ENCODE measurements around the gene ZBTB18. TPM values are rescaled to one million over a fixed set of nuclear protein-coding genes. Genes with fewer than 3 reads are reported as not detected.

The ZBTB18 gene
- total RNA-seq, 1 donor from 2014 or later, result 16.7 TPM

- no peak overlapping the region for H3K4me3 Mint-ChIP-seq
- H3K9me3 Mint-ChIP-seq, result no peaks in the 10 kb centered on the region
- no peak overlapping the region for H3K27ac Mint-ChIP-seq
- peaks cover 12% of the 10 kb centered on the region for H3K27me3 Mint-ChIP-seq
- H3K4me1 Mint-ChIP-seq (ENCODE audit: unreplicated experiment), result no peaks in the 10 kb centered on the region
- no peaks in the 10 kb centered on the region for H3K36me3 Mint-ChIP-seq
- DNase-seq (ENCODE audit: extremely low spot score, unreplicated experiment), result no peak
- TF ChIP-seq, protein P1, sequence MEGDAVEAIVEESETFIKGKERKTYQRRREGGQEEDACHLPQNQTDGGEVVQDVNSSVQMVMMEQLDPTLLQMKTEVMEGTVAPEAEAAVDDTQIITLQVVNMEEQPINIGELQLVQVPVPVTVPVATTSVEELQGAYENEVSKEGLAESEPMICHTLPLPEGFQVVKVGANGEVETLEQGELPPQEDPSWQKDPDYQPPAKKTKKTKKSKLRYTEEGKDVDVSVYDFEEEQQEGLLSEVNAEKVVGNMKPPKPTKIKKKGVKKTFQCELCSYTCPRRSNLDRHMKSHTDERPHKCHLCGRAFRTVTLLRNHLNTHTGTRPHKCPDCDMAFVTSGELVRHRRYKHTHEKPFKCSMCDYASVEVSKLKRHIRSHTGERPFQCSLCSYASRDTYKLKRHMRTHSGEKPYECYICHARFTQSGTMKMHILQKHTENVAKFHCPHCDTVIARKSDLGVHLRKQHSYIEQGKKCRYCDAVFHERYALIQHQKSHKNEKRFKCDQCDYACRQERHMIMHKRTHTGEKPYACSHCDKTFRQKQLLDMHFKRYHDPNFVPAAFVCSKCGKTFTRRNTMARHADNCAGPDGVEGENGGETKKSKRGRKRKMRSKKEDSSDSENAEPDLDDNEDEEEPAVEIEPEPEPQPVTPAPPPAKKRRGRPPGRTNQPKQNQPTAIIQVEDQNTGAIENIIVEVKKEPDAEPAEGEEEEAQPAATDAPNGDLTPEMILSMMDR (conservative IDR thresholded peaks at IDR 0.05), result no peak
Measured at GRCh38 chr1:244028701-244029100, 22.4 kb upstream of the ZBTB18 start.

- Mint-ChIP-seq H3K36me3 (no peaks in the 10 kb centered on the region), H3K4me3 (no peak overlapping the region), H3K27ac (no peak overlapping the region), H3K27me3 (peaks cover 12% of the 10 kb centered on the region), H3K4me1 (ENCODE audit: unreplicated experiment) (no peaks in the 10 kb centered on the region), H3K9me3 (no peaks in the 10 kb centered on the region)
- TF ChIP-seq, protein P1 (conservative IDR thresholded peaks at IDR 0.05), result no peak
- DNase-seq (ENCODE audit: extremely low spot score, unreplicated experiment), result no peak
Measured at GRCh38 chr1:244029124-244029523, 22.0 kb upstream of the ZBTB18 start.

DNA sequence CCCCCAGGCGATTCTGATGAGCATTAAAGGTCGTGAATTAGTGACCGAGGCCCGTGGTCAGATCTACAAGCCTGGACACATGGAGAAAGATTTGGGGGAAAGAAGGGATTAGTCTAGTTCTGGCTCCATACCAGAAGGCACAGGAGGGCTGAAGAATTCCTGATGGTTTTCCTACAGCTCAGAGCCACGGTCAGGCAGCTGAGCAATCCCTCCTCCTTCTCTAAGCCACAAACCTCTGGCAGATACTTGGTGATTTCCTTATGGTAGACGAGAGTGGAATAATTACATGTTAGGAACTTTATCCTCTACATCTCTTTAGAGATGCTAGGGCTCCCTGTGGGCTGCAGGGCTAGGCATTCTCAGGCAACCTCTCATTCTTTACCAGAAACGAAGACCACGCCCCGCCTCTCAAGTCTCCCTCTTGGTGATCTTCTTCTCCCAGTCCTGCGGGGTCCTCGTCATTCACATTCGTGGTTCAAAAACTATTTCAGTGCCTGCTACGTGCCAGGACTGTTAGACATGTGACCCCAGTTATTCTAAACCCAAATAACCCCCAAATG lies 20.5 kb upstream of the ZBTB18 start:
- H3K27me3 Mint-ChIP-seq, result peaks cover 12% of the 10 kb centered on the region
- no peaks in the 10 kb centered on the region for H3K4me1 Mint-ChIP-seq (ENCODE audit: unreplicated experiment)
- no peak overlapping the region for H3K4me3 Mint-ChIP-seq
- DNase-seq (ENCODE audit: extremely low spot score, unreplicated experiment), result no peak
- TF ChIP-seq, protein P1 (conservative IDR thresholded peaks at IDR 0.05), result no peak
- no peak overlapping the region for H3K27ac Mint-ChIP-seq
- H3K36me3 Mint-ChIP-seq, result no peaks in the 10 kb centered on the region
- no peaks in the 10 kb centered on the region for H3K9me3 Mint-ChIP-seq

DNA sequence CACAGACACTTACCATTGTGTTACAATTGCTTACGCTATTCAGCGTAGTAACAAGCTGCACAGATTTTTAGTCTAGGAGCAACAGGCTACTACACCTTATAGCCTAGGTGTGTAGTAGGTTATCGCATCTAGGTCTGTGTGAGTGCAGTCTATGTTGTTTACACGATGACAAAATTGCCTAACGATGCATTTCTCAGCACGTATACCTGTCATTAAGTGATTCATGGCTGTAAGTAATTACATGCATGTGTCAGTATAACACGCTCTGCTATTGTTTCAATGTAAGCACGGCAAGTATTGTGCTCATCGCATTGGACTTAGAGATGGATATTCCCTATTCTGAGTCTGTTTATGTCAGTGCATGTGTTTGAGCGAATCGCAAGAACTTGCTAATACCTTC lies 15.7 kb upstream of the ZBTB18 start:
- Mint-ChIP-seq H3K9me3 (no peaks in the 10 kb centered on the region), H3K27ac (no peak overlapping the region), H3K36me3 (no peaks in the 10 kb centered on the region), H3K4me1 (ENCODE audit: unreplicated experiment) (peaks cover 7% of the 10 kb centered on the region), H3K27me3 (no peaks in the 10 kb centered on the region), H3K4me3 (no peak overlapping the region)
- TF ChIP-seq, protein P1 (conservative IDR thresholded peaks at IDR 0.05), result no peak
- DNase-seq (ENCODE audit: extremely low spot score, unreplicated experiment), result no peak

DNA sequence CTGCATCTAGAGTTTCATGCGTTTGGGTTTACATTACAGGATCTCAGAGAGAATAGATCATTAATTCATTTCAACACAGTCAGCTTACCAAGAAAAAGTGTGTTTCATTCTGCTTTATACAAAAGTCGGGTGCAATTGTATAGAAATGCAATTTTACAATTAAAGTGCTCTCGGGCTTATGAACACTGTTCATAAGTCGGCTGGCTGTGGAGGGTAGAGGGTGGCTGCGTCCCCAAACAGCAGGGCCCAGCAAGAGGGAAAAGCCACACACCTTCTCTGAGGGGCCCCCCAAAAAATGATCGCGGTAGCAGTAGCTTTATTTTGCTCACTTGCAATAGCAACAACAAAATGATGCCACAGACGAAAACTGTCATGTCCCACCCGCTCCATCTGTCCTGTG lies 13.8 kb upstream of the ZBTB18 start:
- H3K27ac Mint-ChIP-seq, result no peak overlapping the region
- no peaks in the 10 kb centered on the region for H3K36me3 Mint-ChIP-seq
- no peaks in the 10 kb centered on the region for H3K9me3 Mint-ChIP-seq
- no peaks in the 10 kb centered on the region for H3K27me3 Mint-ChIP-seq
- no peak overlapping the region for H3K4me3 Mint-ChIP-seq
- DNase-seq (ENCODE audit: extremely low spot score, unreplicated experiment), result no peak
- H3K4me1 Mint-ChIP-seq (ENCODE audit: unreplicated experiment), result peaks cover 12% of the 10 kb centered on the region
- TF ChIP-seq, protein P1 (conservative IDR thresholded peaks at IDR 0.05), result no peak

All from type B pancreatic cell (in vitro differentiated cells).